HepG2 (cell line): ENCODE results near the gene SPG7. TPM values are rescaled to one million over a fixed set of nuclear protein-coding genes. Genes with fewer than 3 reads are reported as not detected.

Experiments used
- CEBPB ChIP-seq: IDR thresholded peaks from 2 replicates; pipeline ENCODE4 v1.6.1; 2011; ENCODE audit warnings: low read depth, low read length, improper control_type of control experiment, borderline replicate concordance
- KLF9 ChIP-seq: IDR thresholded peaks from 2 replicates; pipeline ENCODE4 v1.6.1; 2016; ENCODE audit warnings: low read depth
- MTF1 ChIP-seq: sonication (generic); formaldehyde crosslinking; IDR thresholded peaks from 2 replicates; pipeline ENCODE4 v1.5.0; 2020; ENCODE audit warnings: missing genetic modification reagents
- MTF2 ChIP-seq: sonication (generic); formaldehyde crosslinking; IDR thresholded peaks from 2 replicates; pipeline ENCODE4 v1.5.0; 2020; ENCODE audit warnings: missing genetic modification reagents, borderline replicate concordance
- STAT5B ChIP-seq: sonication (generic); formaldehyde crosslinking; IDR thresholded peaks from 2 replicates; pipeline ENCODE4 v1.4.0; 2020; ENCODE audit warnings: missing genetic modification reagents
- ZFP37 ChIP-seq: sonication (generic); formaldehyde crosslinking; IDR thresholded peaks from 2 replicates; pipeline ENCODE4 v1.4.0; 2020; ENCODE audit warnings: missing genetic modification reagents, borderline replicate concordance
- ZMAT3 ChIP-seq: sonication (generic); formaldehyde crosslinking; conservative IDR thresholded peaks from 2 replicates; pipeline ENCODE4 v1.7.0; 2021; ENCODE audit warnings: missing genetic modification reagents
- ZNF101 ChIP-seq: sonication (generic); formaldehyde crosslinking; IDR thresholded peaks from 2 replicates; pipeline ENCODE4 v1.4.0; 2020; ENCODE audit warnings: mild to moderate bottlenecking, low read depth, missing genetic modification reagents, borderline replicate concordance
- ZNF570 ChIP-seq: sonication (generic); formaldehyde crosslinking; IDR thresholded peaks from 2 replicates; pipeline ENCODE4 v1.4.0; 2020; ENCODE audit warnings: mild to moderate bottlenecking, missing genetic modification reagents, borderline replicate concordance
- ZNF768 ChIP-seq: sonication (generic); formaldehyde crosslinking; IDR thresholded peaks from 2 replicates; pipeline ENCODE4 v1.4.0; 2020; ENCODE audit warnings: missing genetic modification reagents
- ZSCAN22 ChIP-seq: sonication (generic); formaldehyde crosslinking; IDR thresholded peaks from 2 replicates; pipeline ENCODE4 v1.4.0; 2020; ENCODE audit warnings: mild to moderate bottlenecking, missing genetic modification reagents
- polyA plus RNA-seq, 8 experiments: library from polyadenylated mRNA; depleted of rRNA in 3 of 8; stranded (reverse) in 7 of 8; unstranded in 1 of 8; fragments of >200 nt; fragmentation: Illumina TruSeq in 4 of 8; extraction: Trizol in 4 of 8; gene quantifications; 2 replicates each; pipeline versions ENCODE4 v1.2.1 to v1.2.3, GENCODE V29; 2011 to 2016; ENCODE audit warnings: low read depth in 4 of 8, missing spikeins in 1 of 8, mixed read lengths in 1 of 8; ENCODE audit not compliant: insufficient read depth in 1 of 8
- total RNA-seq, 5 experiments: library from RNA; depleted of rRNA; stranded (reverse); fragments of >200 nt; fragmentation: Illumina TruSeq; extraction: Trizol; gene quantifications; 2 replicates each; pipeline ENCODE4 v1.2.3, GENCODE V29; 2016; ENCODE audit warnings: low read depth in 1 of 5
- TF ChIP-seq, protein P1 (sequence below): sonication (generic); formaldehyde crosslinking; IDR thresholded peaks from 2 replicates; pipeline ENCODE4 v1.4.0; 2020; ENCODE audit warnings: mild to moderate bottlenecking, low read depth, missing genetic modification reagents
- TF ChIP-seq, protein P2 (sequence below): sonication (generic); formaldehyde crosslinking; IDR thresholded peaks from 2 replicates; pipeline ENCODE4 v1.5.0; 2020; ENCODE audit warnings: mild to moderate bottlenecking, missing genetic modification reagents, borderline replicate concordance
- TF ChIP-seq, protein P3 (sequence below): sonication (generic); formaldehyde crosslinking; IDR thresholded peaks from 2 replicates; pipeline ENCODE4 v1.4.0; 2020; ENCODE audit warnings: mild to moderate bottlenecking, missing genetic modification reagents
- TF ChIP-seq, protein P4 (sequence below): sonication (generic); formaldehyde crosslinking; IDR thresholded peaks from 2 replicates; pipeline ENCODE4 v1.4.0; 2020; ENCODE audit warnings: missing genetic modification reagents, borderline replicate concordance

SPG7 gene
- total and polyA plus RNA-seq, 2 of the 13 experiments (the other 11 are each of a cell fraction or from before 2014, with no cell fraction given) = 66.0 to 136 TPM

DNA sequence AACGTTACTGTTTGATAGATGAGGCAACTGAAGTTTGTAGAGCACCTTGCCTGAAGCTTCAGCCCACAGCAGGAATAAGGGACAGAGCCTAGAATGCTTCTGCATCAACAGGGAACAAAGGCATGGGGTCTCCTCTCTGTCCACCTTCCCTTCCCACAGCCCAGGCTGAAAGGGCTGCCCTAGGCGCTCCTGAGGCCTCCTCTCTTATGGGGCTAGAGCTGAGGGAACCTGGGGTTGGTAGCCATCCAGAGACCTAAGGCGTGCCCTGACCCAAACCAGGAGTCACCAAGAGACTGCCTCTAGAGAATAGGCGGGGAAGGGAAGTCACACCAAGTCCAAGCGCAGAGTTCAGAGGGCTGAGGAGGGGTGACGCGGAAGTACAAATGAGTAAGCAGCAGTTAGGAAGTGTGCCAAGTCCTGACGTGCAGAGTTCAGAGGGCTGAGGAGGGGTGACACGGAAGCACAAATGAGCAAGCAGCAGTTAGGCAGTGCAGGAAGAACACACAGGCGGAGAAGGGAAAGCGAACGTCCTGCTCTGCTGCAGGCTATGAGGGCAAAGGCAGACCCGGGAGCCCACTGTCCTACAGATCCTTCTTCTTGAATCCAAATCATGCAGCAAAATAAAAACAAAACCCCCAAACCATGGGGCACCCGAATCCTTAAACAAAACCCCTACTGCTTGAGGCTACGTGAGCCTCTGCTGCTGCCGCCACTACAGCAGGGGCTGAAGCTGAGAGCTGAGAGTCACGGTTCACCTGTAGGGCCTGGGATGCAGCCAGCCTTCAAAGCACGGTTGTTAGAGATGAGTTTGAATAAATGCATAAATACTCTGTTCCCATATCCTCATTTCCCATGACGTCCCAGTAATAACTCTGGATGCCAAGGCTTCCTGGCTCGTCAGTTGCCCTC lies 2.7 kb upstream of the SPG7 start (continued):
- TF ChIP-seq CEBPB = no peak
- TF ChIP-seq, protein P1, sequence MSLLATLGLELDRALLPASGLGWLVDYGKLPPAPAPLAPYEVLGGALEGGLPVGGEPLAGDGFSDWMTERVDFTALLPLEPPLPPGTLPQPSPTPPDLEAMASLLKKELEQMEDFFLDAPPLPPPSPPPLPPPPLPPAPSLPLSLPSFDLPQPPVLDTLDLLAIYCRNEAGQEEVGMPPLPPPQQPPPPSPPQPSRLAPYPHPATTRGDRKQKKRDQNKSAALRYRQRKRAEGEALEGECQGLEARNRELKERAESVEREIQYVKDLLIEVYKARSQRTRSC = peak; percentile 69; the same call in 1 of the 2 replicates
- peak; percentile 69; the same call in 1 of the 2 replicates for TF ChIP-seq ZNF101 (CRISPR knock-in tag)
- TF ChIP-seq MTF2 (CRISPR knock-in tag) = no peak
- TF ChIP-seq, protein P2, sequence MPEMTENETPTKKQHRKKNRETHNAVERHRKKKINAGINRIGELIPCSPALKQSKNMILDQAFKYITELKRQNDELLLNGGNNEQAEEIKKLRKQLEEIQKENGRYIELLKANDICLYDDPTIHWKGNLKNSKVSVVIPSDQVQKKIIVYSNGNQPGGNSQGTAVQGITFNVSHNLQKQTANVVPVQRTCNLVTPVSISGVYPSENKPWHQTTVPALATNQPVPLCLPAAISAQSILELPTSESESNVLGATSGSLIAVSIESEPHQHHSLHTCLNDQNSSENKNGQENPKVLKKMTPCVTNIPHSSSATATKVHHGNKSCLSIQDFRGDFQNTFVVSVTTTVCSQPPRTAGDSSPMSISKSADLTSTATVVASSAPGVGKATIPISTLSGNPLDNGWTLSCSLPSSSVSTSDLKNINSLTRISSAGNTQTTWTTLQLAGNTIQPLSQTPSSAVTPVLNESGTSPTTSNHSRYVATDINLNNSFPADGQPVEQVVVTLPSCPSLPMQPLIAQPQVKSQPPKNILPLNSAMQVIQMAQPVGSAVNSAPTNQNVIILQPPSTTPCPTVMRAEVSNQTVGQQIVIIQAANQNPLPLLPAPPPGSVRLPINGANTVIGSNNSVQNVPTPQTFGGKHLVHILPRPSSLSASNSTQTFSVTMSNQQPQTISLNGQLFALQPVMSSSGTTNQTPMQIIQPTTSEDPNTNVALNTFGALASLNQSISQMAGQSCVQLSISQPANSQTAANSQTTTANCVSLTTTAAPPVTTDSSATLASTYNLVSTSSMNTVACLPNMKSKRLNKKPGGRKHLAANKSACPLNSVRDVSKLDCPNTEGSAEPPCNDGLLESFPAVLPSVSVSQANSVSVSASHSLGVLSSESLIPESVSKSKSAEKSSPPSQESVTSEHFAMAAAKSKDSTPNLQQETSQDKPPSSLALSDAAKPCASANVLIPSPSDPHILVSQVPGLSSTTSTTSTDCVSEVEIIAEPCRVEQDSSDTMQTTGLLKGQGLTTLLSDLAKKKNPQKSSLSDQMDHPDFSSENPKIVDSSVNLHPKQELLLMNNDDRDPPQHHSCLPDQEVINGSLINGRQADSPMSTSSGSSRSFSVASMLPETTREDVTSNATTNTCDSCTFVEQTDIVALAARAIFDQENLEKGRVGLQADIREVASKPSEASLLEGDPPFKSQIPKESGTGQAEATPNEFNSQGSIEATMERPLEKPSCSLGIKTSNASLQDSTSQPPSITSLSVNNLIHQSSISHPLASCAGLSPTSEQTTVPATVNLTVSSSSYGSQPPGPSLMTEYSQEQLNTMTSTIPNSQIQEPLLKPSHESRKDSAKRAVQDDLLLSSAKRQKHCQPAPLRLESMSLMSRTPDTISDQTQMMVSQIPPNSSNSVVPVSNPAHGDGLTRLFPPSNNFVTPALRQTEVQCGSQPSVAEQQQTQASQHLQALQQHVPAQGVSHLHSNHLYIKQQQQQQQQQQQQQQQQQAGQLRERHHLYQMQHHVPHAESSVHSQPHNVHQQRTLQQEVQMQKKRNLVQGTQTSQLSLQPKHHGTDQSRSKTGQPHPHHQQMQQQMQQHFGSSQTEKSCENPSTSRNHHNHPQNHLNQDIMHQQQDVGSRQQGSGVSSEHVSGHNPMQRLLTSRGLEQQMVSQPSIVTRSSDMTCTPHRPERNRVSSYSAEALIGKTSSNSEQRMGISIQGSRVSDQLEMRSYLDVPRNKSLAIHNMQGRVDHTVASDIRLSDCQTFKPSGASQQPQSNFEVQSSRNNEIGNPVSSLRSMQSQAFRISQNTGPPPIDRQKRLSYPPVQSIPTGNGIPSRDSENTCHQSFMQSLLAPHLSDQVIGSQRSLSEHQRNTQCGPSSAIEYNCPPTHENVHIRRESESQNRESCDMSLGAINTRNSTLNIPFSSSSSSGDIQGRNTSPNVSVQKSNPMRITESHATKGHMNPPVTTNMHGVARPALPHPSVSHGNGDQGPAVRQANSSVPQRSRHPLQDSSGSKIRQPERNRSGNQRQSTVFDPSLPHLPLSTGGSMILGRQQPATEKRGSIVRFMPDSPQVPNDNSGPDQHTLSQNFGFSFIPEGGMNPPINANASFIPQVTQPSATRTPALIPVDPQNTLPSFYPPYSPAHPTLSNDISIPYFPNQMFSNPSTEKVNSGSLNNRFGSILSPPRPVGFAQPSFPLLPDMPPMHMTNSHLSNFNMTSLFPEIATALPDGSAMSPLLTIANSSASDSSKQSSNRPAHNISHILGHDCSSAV = no peak
- TF ChIP-seq, protein P3, sequence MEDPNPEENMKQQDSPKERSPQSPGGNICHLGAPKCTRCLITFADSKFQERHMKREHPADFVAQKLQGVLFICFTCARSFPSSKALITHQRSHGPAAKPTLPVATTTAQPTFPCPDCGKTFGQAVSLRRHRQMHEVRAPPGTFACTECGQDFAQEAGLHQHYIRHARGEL (CRISPR knock-in tag) = no peak
- peak; percentile 80; the same call in 1 of the 2 replicates for TF ChIP-seq KLF9
- TF ChIP-seq ZSCAN22 (CRISPR knock-in tag) = no peak; the same call in 1 of the 2 replicates
- TF ChIP-seq, protein P4, sequence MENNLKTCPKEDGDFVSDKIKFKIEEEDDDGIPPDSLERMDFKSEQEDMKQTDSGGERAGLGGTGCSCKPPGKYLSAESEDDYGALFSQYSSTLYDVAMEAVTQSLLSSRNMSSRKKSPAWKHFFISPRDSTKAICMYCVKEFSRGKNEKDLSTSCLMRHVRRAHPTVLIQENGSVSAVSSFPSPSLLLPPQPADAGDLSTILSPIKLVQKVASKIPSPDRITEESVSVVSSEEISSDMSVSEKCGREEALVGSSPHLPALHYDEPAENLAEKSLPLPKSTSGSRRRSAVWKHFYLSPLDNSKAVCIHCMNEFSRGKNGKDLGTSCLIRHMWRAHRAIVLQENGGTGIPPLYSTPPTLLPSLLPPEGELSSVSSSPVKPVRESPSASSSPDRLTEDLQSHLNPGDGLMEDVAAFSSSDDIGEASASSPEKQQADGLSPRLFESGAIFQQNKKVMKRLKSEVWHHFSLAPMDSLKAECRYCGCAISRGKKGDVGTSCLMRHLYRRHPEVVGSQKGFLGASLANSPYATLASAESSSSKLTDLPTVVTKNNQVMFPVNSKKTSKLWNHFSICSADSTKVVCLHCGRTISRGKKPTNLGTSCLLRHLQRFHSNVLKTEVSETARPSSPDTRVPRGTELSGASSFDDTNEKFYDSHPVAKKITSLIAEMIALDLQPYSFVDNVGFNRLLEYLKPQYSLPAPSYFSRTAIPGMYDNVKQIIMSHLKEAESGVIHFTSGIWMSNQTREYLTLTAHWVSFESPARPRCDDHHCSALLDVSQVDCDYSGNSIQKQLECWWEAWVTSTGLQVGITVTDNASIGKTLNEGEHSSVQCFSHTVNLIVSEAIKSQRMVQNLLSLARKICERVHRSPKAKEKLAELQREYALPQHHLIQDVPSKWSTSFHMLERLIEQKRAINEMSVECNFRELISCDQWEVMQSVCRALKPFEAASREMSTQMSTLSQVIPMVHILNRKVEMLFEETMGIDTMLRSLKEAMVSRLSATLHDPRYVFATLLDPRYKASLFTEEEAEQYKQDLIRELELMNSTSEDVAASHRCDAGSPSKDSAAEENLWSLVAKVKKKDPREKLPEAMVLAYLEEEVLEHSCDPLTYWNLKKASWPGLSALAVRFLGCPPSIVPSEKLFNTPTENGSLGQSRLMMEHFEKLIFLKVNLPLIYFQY (CRISPR knock-in tag) = no peak; the same call in 1 of the 2 replicates
- TF ChIP-seq STAT5B (CRISPR knock-in tag) = no peak
- no peak for TF ChIP-seq MTF1 (CRISPR knock-in tag)
- TF ChIP-seq ZNF570 (CRISPR knock-in tag) = no peak; the same call in none of the 2 replicates
- peak; percentile 42; the same call in 1 of the 2 replicates for TF ChIP-seq ZNF768
- peak; percentile 84; the same call in 1 of the 2 replicates for TF ChIP-seq ZMAT3 (CRISPR knock-in tag)
- TF ChIP-seq ZFP37 = peak; percentile 32; the same call in 1 of the 2 replicates
